GM12878 (cell line): ENCODE measurements around the gene VCP.

ENCODE experiments used
- CTCF ChIP-seq, 3 experiments: IDR thresholded peaks in 2 of 3; conservative IDR thresholded peaks in 1 of 3; 2 replicates each; pipeline ENCODE4 v1.5.1; 2011; ENCODE audit warnings: low read depth in 3 of 3, low read length in 3 of 3, mild to moderate bottlenecking in 3 of 3, control low read depth in 2 of 3, moderate library complexity in 2 of 3, inconsistent platforms in 1 of 3, mixed read lengths in 1 of 3; ENCODE audit not compliant: control insufficient read depth in 2 of 3, insufficient read depth in 1 of 3; ENCODE audit errors: extremely low read depth in 1 of 3
- POLR2A ChIP-seq: IDR thresholded peaks from 2 replicates; pipeline ENCODE4 v1.6.1; 2011; ENCODE audit warnings: low read depth, mild to moderate bottlenecking, low read length
- POLR2AphosphoS5 ChIP-seq: IDR thresholded peaks from 2 replicates; pipeline ENCODE4 v1.6.1; 2011; ENCODE audit warnings: mild to moderate bottlenecking, low read length, inconsistent platforms
- YY1 ChIP-seq: IDR thresholded peaks from 2 replicates; pipeline ENCODE4 v1.6.1; 2011; ENCODE audit warnings: low read depth, mild to moderate bottlenecking, low read length
- ZNF687 ChIP-seq: fragments of 450-650 bp; IDR thresholded peaks from 2 replicates; pipeline ENCODE4 v1.6.1; 2017; ENCODE audit warnings: mild to moderate bottlenecking, moderate library complexity

GRCh38 chr9:35105126-35105525 lies 32.7 kb upstream of the VCP start:
- TF ChIP-seq POLR2A (no peak), POLR2AphosphoS5 (no peak), CTCF (IDR thresholded peaks at IDR 0.05 in 2 of 3, conservative IDR thresholded peaks at IDR 0.05 in 1 of 3; ENCODE audit: control insufficient read depth in 2 of 3, extremely low read depth in 1 of 3, insufficient read depth in 1 of 3, low read depth in 3 of 3, low read length in 3 of 3) (no peak), YY1 (no peak), ZNF687 (no peak)
